ENCODE results near the gene BUB1. TPM values are rescaled to one million over a fixed set of nuclear protein-coding genes. Genes with fewer than 3 reads are reported as not detected.

BUB1 gene
- total RNA-seq, 2 experiments from 2014 or later: 125 to 180 TPM

DNA sequence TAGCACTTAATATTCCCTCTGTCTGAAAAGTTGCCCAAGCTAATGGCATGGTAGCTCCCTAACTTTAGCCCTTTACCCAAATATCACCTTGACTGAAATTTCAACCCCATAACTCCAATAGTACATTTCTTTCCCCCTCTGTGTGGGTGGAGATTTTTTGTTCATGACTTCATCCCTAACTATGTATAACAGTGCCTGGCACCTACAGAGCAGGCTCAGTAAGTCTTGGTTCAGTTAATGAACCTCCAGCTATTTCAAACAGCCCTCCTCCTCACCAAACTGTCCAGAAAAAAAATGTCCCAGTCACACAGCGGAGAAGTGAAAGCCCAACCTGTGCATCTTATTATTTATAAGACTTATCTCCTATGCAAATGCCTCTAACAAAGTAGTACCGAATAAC, 18.6 kb downstream of the BUB1 start:
- H3K4me3 ChIP-seq (ENCODE audit: low read depth, low read length, poor library complexity, severe bottlenecking): no peak overlapping the region
- POLR2A ChIA-PET: no interaction called here
- peaks cover 13% of the 10 kb centered on the region for H4K20me1 ChIP-seq (ENCODE audit: insufficient read depth, low read length)
- peaks cover 24% of the 10 kb centered on the region; the same call in 1 of the 2 replicates for H3K79me2 ChIP-seq (ENCODE audit: insufficient read depth, low read depth, low read length)
- BruUV-seq (replicated peaks): no TSS peak
- intact Hi-C loops (cut with micrococcal nuclease; ENCODE audit: unreplicated experiment): no loop called here
- peaks cover 100% of the 10 kb centered on the region for H3K36me3 ChIP-seq (ENCODE audit: insufficient read depth, low read length)
- TF ChIP-seq EZH2phosphoT487 (IDR thresholded peaks at IDR 0.05; ENCODE audit: borderline replicate concordance, low read depth, low read length) (no peak), CTCF (conservative IDR thresholded peaks at IDR 0.05; ENCODE audit: low read length) (no peak)
- H3K4me1 ChIP-seq (ENCODE audit: insufficient read depth, low read length, poor library complexity, severe bottlenecking): no peaks in the 10 kb centered on the region
- H3K27ac ChIP-seq (ENCODE audit: low read depth, low read length, poor library complexity, severe bottlenecking): no peak overlapping the region
- no peak for DNase-seq (ENCODE audit: low spot score)
- H3K4me2 ChIP-seq (ENCODE audit: low read length): no peak overlapping the region
- no peaks in the 10 kb centered on the region for H3K9me3 ChIP-seq (ENCODE audit: low read length)
- CTCF ChIA-PET (ENCODE audit: unreplicated experiment): no interaction called here
- no peaks in the 10 kb centered on the region for H3K9me2 ChIP-seq (ENCODE audit: insufficient read depth, low read length)
- H2AFZ ChIP-seq (ENCODE audit: low read length): no peak overlapping the region

DNA sequence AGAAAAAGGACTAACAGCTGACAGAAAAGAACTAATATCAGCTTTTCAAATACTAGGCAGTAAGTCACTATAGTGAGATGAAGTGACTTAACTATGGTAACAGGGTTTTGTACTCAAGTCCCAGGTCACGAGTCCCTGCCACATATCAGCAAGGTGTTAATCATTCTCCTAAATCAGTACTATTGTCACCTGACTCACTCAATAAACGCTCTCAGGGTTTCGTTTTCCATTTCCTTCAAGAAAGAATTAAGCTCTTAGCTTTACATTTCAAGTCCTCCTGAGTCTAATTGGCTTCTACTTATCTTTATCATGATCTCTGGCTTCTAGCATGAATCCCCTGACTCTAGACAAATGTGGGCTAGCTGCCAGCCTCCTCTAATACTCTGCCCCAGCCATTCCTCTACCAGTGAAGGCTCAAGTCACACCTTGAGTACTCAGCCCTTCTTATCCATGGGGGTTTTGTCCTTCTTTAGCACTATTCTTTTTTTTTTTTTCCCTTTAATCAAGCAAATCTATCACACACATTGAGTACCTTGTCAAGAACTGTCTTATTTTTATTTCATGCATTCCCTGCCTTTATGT, 20.0 kb downstream of the BUB1 start:
- peaks cover 100% of the 10 kb centered on the region for H3K36me3 ChIP-seq (ENCODE audit: insufficient read depth, low read length)

More for the DNA sequence above, 20.0 kb downstream of the BUB1 start:
- BruUV-seq (replicated peaks): no TSS peak
- intact Hi-C loops (cut with micrococcal nuclease; ENCODE audit: unreplicated experiment): no loop called here
- peaks cover 7% of the 10 kb centered on the region for H4K20me1 ChIP-seq (ENCODE audit: insufficient read depth, low read length)
- no peak overlapping the region for H3K4me2 ChIP-seq (ENCODE audit: low read length)
- DNase-seq (ENCODE audit: low spot score): no peak
- no peaks in the 10 kb centered on the region for H3K9me3 ChIP-seq (ENCODE audit: low read length)
- peaks cover 12% of the 10 kb centered on the region; the same call in 1 of the 2 replicates for H3K79me2 ChIP-seq (ENCODE audit: insufficient read depth, low read depth, low read length)
- no peak overlapping the region for H3K4me3 ChIP-seq (ENCODE audit: low read depth, low read length, poor library complexity, severe bottlenecking)
- no peak overlapping the region for H3K27ac ChIP-seq (ENCODE audit: low read depth, low read length, poor library complexity, severe bottlenecking)
- ChIA-PET POLR2A (interaction anchor here (0.7 to 0.8 kb wide), 3 partner anchors 15 to 1461 kb away, joined by 3 read pairs; no protein-coding TSS in a partner anchor), CTCF (ENCODE audit: unreplicated experiment) (no interaction called here)
- H3K4me1 ChIP-seq (ENCODE audit: insufficient read depth, low read length, poor library complexity, severe bottlenecking): no peaks in the 10 kb centered on the region
- H3K9me2 ChIP-seq (ENCODE audit: insufficient read depth, low read length): no peaks in the 10 kb centered on the region
- H2AFZ ChIP-seq (ENCODE audit: low read length): no peak overlapping the region
- TF ChIP-seq EZH2phosphoT487 (IDR thresholded peaks at IDR 0.05; ENCODE audit: borderline replicate concordance, low read depth, low read length) (no peak), CTCF (conservative IDR thresholded peaks at IDR 0.05; ENCODE audit: low read length) (no peak)
